Right ventricle myocardium superior (tissue), 1 donor: Measurements from ENCODE around the gene SMC1A. TPM values are rescaled to one million over a fixed set of nuclear protein-coding genes. Genes with fewer than 3 reads are reported as not detected.
"Not testable (repeated sequence)": the region's sequence is repeated elsewhere in the genome, so short reads cannot be mapped to it uniquely, and the experiment has no call there.

Experiments
- ATAC-seq: fragments of 200-7000 bp; cut with Tn5 transposase; one replicate; pipeline ENCODE4 v1.9.1; 2020; ENCODE audit warnings: mild to moderate bottlenecking; ENCODE audit not compliant: poor library complexity
- DNase-seq: peaks from one replicate; pipeline ENCODE4 v3.0.0-alpha.2; 2020
- intact Hi-C: fragments of 100-400 bp; cut with DNase I; formaldehyde crosslinking; loops from one replicate; pipeline ENCODE4 v1.11.2; 2022
- total RNA-seq: library from RNA; stranded (reverse); fragmentation: NEBNext Ultra II Directional; extraction: Animal tissue kit (Norgen Biotek cat#: 25700); gene quantifications from one replicate; pipeline ENCODE4 v1.2.1, GENCODE V29; 2021
- donor health status: DM: no; HTN: yes; CAD: no; lungs with severe emphysema.

SMC1A gene
- total RNA-seq, 1 donor from 2014 or later = 36.6 TPM

GRCh38 chrX:53433651-53434639, 11.5 kb upstream of the SMC1A start, which contains the start of gene HSD17B10:
Gene HSD17B10 (minus strand): TSS chrX:53434370. CDS start chrX:53434345, 25 bp downstream.
- ATAC-seq (peak; percentile 100), DNase-seq (peak; percentile 94)
- intact Hi-C loops = no loop called here

- ATAC-seq (no peak), DNase-seq (no peak)
- intact Hi-C loops = no loop called here
These were observed 7.8 kb upstream of the SMC1A start for GRCh38 chrX:53430231-53430630.

- ATAC-seq = no peak
- no peak for DNase-seq
- intact Hi-C loops = no loop called here
These were observed 7.3 kb upstream of the SMC1A start for GRCh38 chrX:53429755-53430154.

- intact Hi-C loops = no loop called here
- ATAC-seq = no peak
- DNase-seq = no peak
These were observed 430 bp upstream of the SMC1A start, which contains the start of gene RIBC1 for GRCh38 chrX:53422861-53423306. Gene RIBC1 (plus strand): TSS chrX:53422873. CDS start chrX:53426277, 3,404 bp downstream.

GRCh38 chrX:53421772-53422085, 725 bp downstream of the SMC1A start:
- no peak for DNase-seq
- ATAC-seq = no peak
- intact Hi-C loops = no loop called here

- ATAC-seq = no peak
- no peak for DNase-seq
- intact Hi-C loops = no loop called here
These were observed 1.3 kb downstream of the SMC1A start for GRCh38 chrX:53421125-53421524.

- intact Hi-C loops, DNase-seq, ATAC-seq: not testable (repeated sequence)
These were observed 2.1 kb downstream of the SMC1A start for GRCh38 chrX:53420351-53420750.

GRCh38 chrX:53412446-53412845, 10.0 kb downstream of the SMC1A start:
- ATAC-seq (no peak), DNase-seq (no peak)
- intact Hi-C loops = no loop called here

GRCh38 chrX:53403535-53403934, 18.9 kb downstream of the SMC1A start:
- intact Hi-C loops = no loop called here
- DNase-seq (no peak), ATAC-seq (no peak)

- ATAC-seq (no peak), DNase-seq (no peak)
- intact Hi-C loops = no loop called here
These were observed 24.2 kb downstream of the SMC1A start for GRCh38 chrX:53398216-53398615.

- intact Hi-C loops = no loop called here
- DNase-seq (no peak), ATAC-seq (no peak)
These were observed 26.7 kb downstream of the SMC1A start for GRCh38 chrX:53395605-53396298.

GRCh38 chrX:53383376-53384076, 38.9 kb downstream of the SMC1A start:
- ATAC-seq (peak; percentile 55), DNase-seq (no peak)
- intact Hi-C loops = no loop called here

- intact Hi-C loops = no loop called here
- DNase-seq = no peak
These were observed 42.7 kb downstream of the SMC1A start for GRCh38 chrX:53379747-53380146.

GRCh38 chrX:53379008-53379710, 43.3 kb downstream of the SMC1A start:
- no peak for ATAC-seq
- intact Hi-C loops = no loop called here
- no peak for DNase-seq

More at GRCh38 chrX:53379747-53380146, 42.7 kb downstream of the SMC1A start:
- ATAC-seq = no peak

- no peak for DNase-seq
- intact Hi-C loops = no loop called here
- no peak for ATAC-seq
These were observed 45.0 kb downstream of the SMC1A start for GRCh38 chrX:53377464-53377863.

GRCh38 chrX:53376888-53377287, 45.6 kb downstream of the SMC1A start:
- intact Hi-C loops = no loop called here
- ATAC-seq (no peak), DNase-seq (no peak)

- DNase-seq = no peak
- intact Hi-C loops = no loop called here
- ATAC-seq = no peak
These were observed 47.5 kb downstream of the SMC1A start for GRCh38 chrX:53374923-53375322.

- DNase-seq (no peak), ATAC-seq (no peak)
- intact Hi-C loops = no loop called here
These were observed 48.1 kb downstream of the SMC1A start for GRCh38 chrX:53374222-53374820.
